Right atrium auricular region (tissue), 2 donors: Measurements from ENCODE around the gene CHN2. TPM values are rescaled to one million over a fixed set of nuclear protein-coding genes. Genes with fewer than 3 reads are reported as not detected.

Source experiments
- DNase-seq: peaks from one replicate; pipeline ENCODE4 v3.0.0-alpha.2; 2019; ENCODE audit warnings: low spot score
- H3K27ac ChIP-seq, 2 donors: fragments of 200-600 bp; sonication (generic); 1 replicate in 1 of 2; 2 replicates in 1 of 2; pipeline ENCODE4 v1.5.1; 2016 to 2019
- H3K27me3 ChIP-seq, 2 donors: fragments of 200-600 bp; sonication (generic); one replicate each; pipeline versions ENCODE4 v1.5.1 to v1.6.0; 2017 to 2019
- H3K36me3 ChIP-seq: fragments of 200-600 bp; sonication (generic); one replicate; pipeline ENCODE4 v1.5.1; 2016
- H3K4me1 ChIP-seq, 2 donors: fragments of 200-600 bp; sonication (generic); one replicate each; pipeline versions ENCODE4 v1.5.1 to v1.6.0; 2017 to 2019
- H3K4me3 ChIP-seq, 2 donors: fragments of 200-600 bp; sonication (generic); 1 replicate in 1 of 2; 2 replicates in 1 of 2; pipeline ENCODE4 v1.5.1; 2017 to 2019; ENCODE audit warnings: mild to moderate bottlenecking in 1 of 2, moderate library complexity in 1 of 2
- H3K9me3 ChIP-seq, 2 donors: fragments of 200-600 bp; sonication (generic); one replicate each; pipeline ENCODE4 v1.5.1; 2019
- total RNA-seq, 2 donors: library from RNA; depleted of rRNA; stranded (reverse); fragments of >200 nt; gene quantifications; one replicate each; pipeline ENCODE4 v1.1.0, GENCODE V29; 2016
- TF ChIP-seq, protein P1 (sequence below), 2 donors: fragments of 200-600 bp; sonication (generic); IDR thresholded peaks; one replicate each; pipeline ENCODE4 v1.5.1; 2019; ENCODE audit warnings: antibody characterized with exemption in 2 of 2

CHN2 gene
- total RNA-seq, 2 donors from 2014 or later, result 2.7 to 6.6 TPM

DNA sequence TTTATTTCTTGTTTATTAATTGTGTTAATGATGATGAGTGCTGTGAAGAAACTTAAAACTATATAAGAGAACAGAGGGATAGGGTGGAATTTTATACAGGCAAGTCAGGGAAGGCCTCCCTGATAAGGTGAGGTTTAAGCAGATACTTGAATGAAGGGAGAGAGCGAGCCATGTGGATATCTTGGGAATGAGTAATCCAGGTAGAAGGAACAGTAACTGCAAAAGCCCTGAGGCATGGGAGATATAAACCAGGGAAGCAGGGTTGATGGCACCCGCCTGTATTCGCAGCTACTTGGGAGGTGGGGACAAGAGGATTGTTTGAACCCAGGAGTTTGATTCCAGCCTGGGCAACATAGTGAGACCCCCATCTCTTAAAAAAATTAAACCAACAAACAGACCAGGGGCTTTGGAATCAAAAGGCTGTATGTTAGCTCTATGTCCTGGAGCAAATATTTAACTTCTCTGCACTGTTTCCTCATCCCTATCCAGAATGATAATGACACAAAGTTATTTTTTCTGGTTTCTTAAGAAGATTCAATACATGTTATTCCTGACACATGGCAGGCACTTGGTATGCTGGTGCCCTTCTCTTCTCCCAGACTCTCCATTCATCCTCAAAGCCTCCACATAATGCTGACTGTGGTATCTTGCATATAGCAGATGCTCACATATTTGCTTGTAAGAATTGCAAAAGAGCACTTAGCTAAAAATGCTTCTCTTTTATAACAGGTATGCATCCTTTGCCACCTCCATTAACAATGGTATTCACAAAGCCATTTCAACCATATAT is 169.3 kb downstream of the CHN2 start:
- Histone ChIP-seq H3K27ac (no peak overlapping the region), H3K4me1 (no peaks in the 10 kb centered on the region), H3K9me3 (no peaks in the 10 kb centered on the region), H3K4me3 (no peak overlapping the region), H3K36me3 (no peaks in the 10 kb centered on the region), H3K27me3 (no peaks in the 10 kb centered on the region)
- no peak for DNase-seq
- TF ChIP-seq, protein P1, sequence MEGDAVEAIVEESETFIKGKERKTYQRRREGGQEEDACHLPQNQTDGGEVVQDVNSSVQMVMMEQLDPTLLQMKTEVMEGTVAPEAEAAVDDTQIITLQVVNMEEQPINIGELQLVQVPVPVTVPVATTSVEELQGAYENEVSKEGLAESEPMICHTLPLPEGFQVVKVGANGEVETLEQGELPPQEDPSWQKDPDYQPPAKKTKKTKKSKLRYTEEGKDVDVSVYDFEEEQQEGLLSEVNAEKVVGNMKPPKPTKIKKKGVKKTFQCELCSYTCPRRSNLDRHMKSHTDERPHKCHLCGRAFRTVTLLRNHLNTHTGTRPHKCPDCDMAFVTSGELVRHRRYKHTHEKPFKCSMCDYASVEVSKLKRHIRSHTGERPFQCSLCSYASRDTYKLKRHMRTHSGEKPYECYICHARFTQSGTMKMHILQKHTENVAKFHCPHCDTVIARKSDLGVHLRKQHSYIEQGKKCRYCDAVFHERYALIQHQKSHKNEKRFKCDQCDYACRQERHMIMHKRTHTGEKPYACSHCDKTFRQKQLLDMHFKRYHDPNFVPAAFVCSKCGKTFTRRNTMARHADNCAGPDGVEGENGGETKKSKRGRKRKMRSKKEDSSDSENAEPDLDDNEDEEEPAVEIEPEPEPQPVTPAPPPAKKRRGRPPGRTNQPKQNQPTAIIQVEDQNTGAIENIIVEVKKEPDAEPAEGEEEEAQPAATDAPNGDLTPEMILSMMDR (IDR thresholded peaks at IDR 0.05), result no peak

DNA sequence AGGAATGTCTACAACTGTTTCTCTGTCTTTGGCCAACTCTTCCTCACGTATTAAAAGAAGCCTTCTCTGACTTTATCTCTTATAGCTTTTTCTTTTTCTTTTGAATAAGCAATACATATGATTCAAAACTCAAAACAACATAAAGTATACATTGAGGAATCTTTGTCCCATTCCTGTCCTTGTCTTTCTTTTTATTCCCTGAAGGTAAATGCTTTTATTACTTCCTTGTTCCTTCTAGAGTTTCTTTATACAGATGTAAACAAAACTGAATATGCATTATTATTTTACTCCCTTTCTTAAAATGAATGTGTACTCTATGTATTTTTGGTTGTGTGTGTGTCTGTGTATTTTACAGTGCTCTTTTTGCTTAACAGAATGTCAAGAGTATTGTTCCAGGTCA is 170.1 kb downstream of the CHN2 start:
- no peak for DNase-seq
- Histone ChIP-seq H3K4me1 (no peaks in the 10 kb centered on the region), H3K9me3 (no peaks in the 10 kb centered on the region), H3K36me3 (no peaks in the 10 kb centered on the region), H3K27ac (no peak overlapping the region), H3K27me3 (no peaks in the 10 kb centered on the region), H3K4me3 (no peak overlapping the region)
- TF ChIP-seq, protein P1 (IDR thresholded peaks at IDR 0.05), result no peak

DNA sequence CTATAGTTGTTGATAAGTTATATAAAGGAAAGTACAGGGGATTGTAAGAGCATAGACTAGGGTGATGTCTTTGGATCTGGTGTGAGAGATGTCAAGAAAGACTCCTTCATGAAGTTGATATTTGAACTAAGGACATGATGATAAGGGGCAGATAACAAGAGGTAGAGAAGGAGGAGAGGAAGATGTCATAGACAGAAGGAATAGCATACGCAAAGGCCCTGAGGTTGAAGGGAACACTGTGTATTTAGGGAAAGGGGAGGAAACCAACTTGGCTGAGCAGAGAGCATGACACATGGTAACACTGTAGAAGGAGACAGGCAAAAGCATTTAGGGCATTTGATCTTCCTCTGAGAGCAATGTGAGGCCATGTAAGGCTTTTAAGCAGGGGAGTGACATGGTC is 170.8 kb downstream of the CHN2 start:
- DNase-seq, result no peak
- Histone ChIP-seq H3K4me1 (peaks cover 0 to 3% of the 10 kb centered on the region in 2 donors), H3K27me3 (no peaks in the 10 kb centered on the region), H3K27ac (no peak overlapping the region), H3K9me3 (no peaks in the 10 kb centered on the region), H3K36me3 (no peaks in the 10 kb centered on the region), H3K4me3 (no peak overlapping the region)
- TF ChIP-seq, protein P1 (IDR thresholded peaks at IDR 0.05), result no peak

DNA sequence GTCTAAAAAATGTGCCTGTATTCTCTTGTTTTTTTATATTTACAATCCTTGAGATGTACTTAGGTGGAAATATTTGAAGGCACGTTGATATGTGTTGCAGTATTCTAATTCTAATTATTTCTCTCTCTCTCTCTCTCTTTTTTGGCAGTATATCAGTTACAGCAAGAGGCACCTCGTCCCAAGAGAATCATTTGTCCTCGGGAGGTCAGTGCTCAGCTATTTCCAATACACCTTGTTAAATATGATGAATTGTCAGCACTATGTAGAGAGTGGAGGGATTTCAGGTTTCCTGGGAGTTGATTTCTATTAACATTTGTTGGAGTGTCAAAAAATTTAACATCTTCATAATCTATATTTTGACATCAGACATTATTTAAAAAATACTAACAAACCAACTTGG is 173.2 kb downstream of the CHN2 start:
- H3K4me1 ChIP-seq, result peaks cover 0 to 6% of the 10 kb centered on the region in 2 donors

DNA sequence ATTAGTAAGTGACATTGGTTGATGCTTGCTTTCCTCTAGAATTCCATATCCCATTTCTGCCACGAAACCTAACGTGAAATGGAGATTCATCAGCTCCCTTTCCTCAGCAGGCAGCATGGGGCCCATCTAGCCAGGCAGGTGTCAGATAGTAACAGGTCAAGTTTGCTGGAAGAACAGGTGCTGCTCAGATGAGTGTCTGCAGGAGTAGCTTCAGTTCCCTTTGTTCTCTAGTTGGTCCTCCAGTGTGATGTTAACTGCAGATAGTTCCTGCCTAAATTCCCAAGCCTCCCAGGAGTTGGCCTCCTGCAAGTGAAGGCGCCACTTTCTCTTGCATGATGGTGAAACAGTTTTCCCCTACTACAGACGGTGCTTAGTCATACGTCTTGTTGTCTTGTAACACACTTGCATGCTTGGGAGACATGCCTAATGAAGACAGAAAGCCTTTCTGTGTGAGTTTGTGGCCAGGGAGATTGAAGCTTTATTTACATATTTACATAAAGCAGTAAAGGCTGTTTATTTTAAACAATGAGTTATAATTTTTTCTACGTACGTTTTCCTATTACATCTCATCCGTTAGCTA is 175.4 kb downstream of the CHN2 start:
- no peaks in the 10 kb centered on the region for H3K9me3 ChIP-seq
- H3K27ac ChIP-seq, result no peak overlapping the region
- no peak overlapping the region for H3K4me3 ChIP-seq
- no peaks in the 10 kb centered on the region for H3K36me3 ChIP-seq
- TF ChIP-seq, protein P1 (IDR thresholded peaks at IDR 0.05), result no peak
- no peaks in the 10 kb centered on the region for H3K27me3 ChIP-seq
- peaks cover 0 to 6% of the 10 kb centered on the region in 2 donors for H3K4me1 ChIP-seq
- no peak for DNase-seq

More for the DNA sequence above, 173.2 kb downstream of the CHN2 start:
- DNase-seq, result no peak
- Histone ChIP-seq H3K27me3 (no peaks in the 10 kb centered on the region), H3K27ac (no peak overlapping the region), H3K9me3 (no peaks in the 10 kb centered on the region), H3K4me3 (no peak overlapping the region), H3K36me3 (no peaks in the 10 kb centered on the region)
- TF ChIP-seq, protein P1 (IDR thresholded peaks at IDR 0.05), result no peak
